ENCODE data around the gene CDKAL1. TPM values are rescaled to one million over a fixed set of nuclear protein-coding genes. Genes with fewer than 3 reads are reported as not detected.

CDKAL1 gene
- total RNA-seq, 1 donor from 2014 or later: 24.8 TPM

DNA sequence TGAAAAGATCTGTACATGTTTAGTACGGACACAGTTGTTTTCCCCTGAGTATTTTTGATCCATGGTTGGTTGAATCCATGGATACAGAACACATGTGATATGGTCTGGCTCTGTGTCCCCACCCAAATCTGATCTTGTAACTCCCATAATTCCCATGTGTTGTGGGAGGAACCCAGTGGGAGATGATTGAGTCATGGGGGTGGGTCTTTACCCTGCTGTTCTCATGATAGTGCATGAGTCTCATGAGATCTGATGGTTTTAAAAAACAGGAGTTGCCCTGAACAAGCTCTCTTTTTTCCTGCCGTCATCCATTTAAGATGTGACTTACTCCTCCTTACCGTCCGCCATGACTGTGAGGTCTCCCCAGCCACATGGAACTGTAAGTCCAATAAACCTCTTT, 139.2 kb downstream of the CDKAL1 start:
- TF ChIP-seq, protein P1, sequence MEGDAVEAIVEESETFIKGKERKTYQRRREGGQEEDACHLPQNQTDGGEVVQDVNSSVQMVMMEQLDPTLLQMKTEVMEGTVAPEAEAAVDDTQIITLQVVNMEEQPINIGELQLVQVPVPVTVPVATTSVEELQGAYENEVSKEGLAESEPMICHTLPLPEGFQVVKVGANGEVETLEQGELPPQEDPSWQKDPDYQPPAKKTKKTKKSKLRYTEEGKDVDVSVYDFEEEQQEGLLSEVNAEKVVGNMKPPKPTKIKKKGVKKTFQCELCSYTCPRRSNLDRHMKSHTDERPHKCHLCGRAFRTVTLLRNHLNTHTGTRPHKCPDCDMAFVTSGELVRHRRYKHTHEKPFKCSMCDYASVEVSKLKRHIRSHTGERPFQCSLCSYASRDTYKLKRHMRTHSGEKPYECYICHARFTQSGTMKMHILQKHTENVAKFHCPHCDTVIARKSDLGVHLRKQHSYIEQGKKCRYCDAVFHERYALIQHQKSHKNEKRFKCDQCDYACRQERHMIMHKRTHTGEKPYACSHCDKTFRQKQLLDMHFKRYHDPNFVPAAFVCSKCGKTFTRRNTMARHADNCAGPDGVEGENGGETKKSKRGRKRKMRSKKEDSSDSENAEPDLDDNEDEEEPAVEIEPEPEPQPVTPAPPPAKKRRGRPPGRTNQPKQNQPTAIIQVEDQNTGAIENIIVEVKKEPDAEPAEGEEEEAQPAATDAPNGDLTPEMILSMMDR (IDR thresholded peaks at IDR 0.05; ENCODE audit: partially characterized antibody, unreplicated experiment): no peak
- no peak for DNase-seq
- Mint-ChIP-seq H3K36me3 (ENCODE audit: unreplicated experiment) (peaks cover 7% of the 10 kb centered on the region), H3K4me3 (ENCODE audit: unreplicated experiment) (no peak overlapping the region), H3K27ac (ENCODE audit: unreplicated experiment) (no peak overlapping the region), H3K9me3 (ENCODE audit: unreplicated experiment) (no peaks in the 10 kb centered on the region), H3K27me3 (ENCODE audit: unreplicated experiment) (no peaks in the 10 kb centered on the region), H3K4me1 (ENCODE audit: low read depth, unreplicated experiment) (peaks cover 6% of the 10 kb centered on the region)

DNA sequence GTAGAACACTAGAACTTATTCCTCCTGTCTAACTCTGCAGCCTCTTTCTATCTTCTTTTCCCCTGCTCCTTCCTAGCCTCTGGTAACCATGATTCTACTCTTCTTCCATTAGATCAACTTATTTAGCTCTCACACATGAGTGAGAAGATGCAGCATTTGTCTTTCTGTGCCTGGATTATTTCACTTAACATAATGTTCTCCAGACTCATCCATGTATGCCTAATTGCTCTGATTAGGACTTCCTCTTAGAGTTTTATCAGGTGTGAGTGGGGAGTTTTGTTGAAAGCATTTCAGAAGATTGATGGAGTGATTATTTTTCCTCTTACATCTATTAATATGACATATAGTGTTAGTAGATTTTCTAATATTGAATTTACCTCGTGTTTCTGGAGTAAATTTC, 140.4 kb downstream of the CDKAL1 start:
- TF ChIP-seq, protein P1 (IDR thresholded peaks at IDR 0.05; ENCODE audit: partially characterized antibody, unreplicated experiment): no peak
- no peak for DNase-seq
- no peak overlapping the region for H3K27ac Mint-ChIP-seq (ENCODE audit: unreplicated experiment)
- peaks cover 7% of the 10 kb centered on the region for H3K4me1 Mint-ChIP-seq (ENCODE audit: low read depth, unreplicated experiment)
- no peak overlapping the region for H3K4me3 Mint-ChIP-seq (ENCODE audit: unreplicated experiment)
- H3K9me3 Mint-ChIP-seq (ENCODE audit: unreplicated experiment): no peaks in the 10 kb centered on the region
- no peaks in the 10 kb centered on the region for H3K27me3 Mint-ChIP-seq (ENCODE audit: unreplicated experiment)
- peaks cover 7% of the 10 kb centered on the region for H3K36me3 Mint-ChIP-seq (ENCODE audit: unreplicated experiment)

DNA sequence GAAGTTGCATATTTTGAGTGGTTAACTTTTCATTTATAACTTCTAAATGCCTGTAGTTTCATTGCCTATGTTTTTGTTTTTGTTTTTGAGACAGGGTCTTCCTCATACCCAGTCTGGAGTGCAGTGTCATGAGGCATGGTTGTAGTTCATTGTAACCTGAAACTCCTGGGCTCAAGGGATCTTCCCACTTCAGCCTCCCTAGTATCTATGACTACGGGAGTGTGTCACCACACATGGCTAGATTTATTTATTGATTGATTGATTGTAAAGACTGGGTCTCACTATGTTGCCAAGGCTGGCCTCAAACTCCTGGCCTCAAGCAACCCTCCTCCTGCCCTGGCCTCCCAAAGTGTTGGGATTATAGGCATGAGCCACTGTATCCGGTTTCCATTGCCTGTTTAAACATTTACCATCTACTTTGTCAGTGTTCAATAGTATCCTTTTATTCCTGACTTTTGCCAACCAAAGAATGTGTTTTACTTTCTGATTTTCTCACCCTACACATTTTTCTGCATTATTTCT, 144.6 kb downstream of the CDKAL1 start:
- Mint-ChIP-seq H3K4me3 (ENCODE audit: unreplicated experiment) (no peak overlapping the region), H3K27ac (ENCODE audit: unreplicated experiment) (no peak overlapping the region), H3K36me3 (ENCODE audit: unreplicated experiment) (no peaks in the 10 kb centered on the region), H3K27me3 (ENCODE audit: unreplicated experiment) (no peaks in the 10 kb centered on the region), H3K9me3 (ENCODE audit: unreplicated experiment) (no peaks in the 10 kb centered on the region), H3K4me1 (ENCODE audit: low read depth, unreplicated experiment) (peaks cover 5% of the 10 kb centered on the region)
- DNase-seq: no peak
- TF ChIP-seq, protein P1 (IDR thresholded peaks at IDR 0.05; ENCODE audit: partially characterized antibody, unreplicated experiment): no peak

DNA sequence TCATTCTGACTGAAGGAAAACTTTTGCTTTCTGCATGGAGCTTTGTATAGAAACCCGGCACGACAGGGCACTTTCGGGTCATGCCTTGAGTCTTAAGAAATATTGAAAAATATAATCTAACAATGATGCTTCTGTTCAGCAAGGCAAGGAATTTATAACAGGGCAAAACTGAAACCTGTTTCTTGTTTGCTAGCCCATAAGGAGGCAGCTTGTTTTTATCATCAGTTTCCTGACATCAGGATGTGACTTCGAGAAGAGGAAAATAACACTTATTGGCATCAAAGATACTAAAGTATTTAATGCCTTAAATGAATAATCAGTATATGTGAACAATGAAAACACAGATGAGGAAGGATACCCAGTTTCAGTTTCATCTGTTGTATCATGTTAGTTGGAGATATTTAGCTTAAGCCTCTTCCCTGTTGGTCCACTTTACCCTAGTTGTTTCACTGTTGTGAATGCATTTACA, 146.5 kb downstream of the CDKAL1 start:
- H3K4me3 Mint-ChIP-seq (ENCODE audit: unreplicated experiment): no peak overlapping the region
- DNase-seq: no peak
- TF ChIP-seq, protein P1 (IDR thresholded peaks at IDR 0.05; ENCODE audit: partially characterized antibody, unreplicated experiment): no peak
- H3K27ac Mint-ChIP-seq (ENCODE audit: unreplicated experiment): no peak overlapping the region
- peaks cover 3% of the 10 kb centered on the region for H3K4me1 Mint-ChIP-seq (ENCODE audit: low read depth, unreplicated experiment)
- H3K36me3 Mint-ChIP-seq (ENCODE audit: unreplicated experiment): no peaks in the 10 kb centered on the region
- no peaks in the 10 kb centered on the region for H3K27me3 Mint-ChIP-seq (ENCODE audit: unreplicated experiment)
- H3K9me3 Mint-ChIP-seq (ENCODE audit: unreplicated experiment): no peaks in the 10 kb centered on the region

DNA sequence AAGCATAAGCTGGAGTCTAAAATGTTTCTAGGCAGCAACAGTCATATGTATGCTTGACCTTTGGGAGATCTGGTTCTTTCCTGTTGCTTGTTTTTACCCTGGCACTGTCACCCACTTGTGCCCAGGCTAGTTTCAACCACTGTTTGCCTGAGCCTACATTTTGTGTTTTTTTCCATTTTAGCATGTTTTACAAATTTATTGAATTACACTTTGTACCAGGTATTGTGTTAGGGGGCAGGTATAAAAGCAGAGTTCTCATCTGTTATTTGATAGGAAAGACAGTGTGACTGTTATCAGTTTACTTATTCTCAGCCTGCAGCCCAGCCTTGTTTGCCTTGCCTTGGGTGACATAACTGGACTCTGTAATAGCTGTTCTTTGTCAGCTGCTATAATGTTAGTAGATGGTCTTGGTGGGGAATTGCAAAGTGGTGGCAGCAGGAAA, 147.0 kb downstream of the CDKAL1 start:
- H3K4me3 Mint-ChIP-seq (ENCODE audit: unreplicated experiment): no peak overlapping the region
- H3K4me1 Mint-ChIP-seq (ENCODE audit: low read depth, unreplicated experiment): peaks cover 7% of the 10 kb centered on the region
- H3K27me3 Mint-ChIP-seq (ENCODE audit: unreplicated experiment): peaks cover 3% of the 10 kb centered on the region
- DNase-seq: no peak
- TF ChIP-seq, protein P1 (IDR thresholded peaks at IDR 0.05; ENCODE audit: partially characterized antibody, unreplicated experiment): no peak
- no peak overlapping the region for H3K27ac Mint-ChIP-seq (ENCODE audit: unreplicated experiment)
- H3K36me3 Mint-ChIP-seq (ENCODE audit: unreplicated experiment): no peaks in the 10 kb centered on the region
- H3K9me3 Mint-ChIP-seq (ENCODE audit: unreplicated experiment): peaks cover 3% of the 10 kb centered on the region

Measured in glutamatergic neuron (in vitro differentiated cells).